Duodenal mucosa (tissue), 2 donors: ENCODE measurements around the gene KRT10.

Source experiments
- H3K27ac ChIP-seq: one replicate; pipeline ENCODE4 v1.7.0; 2013; ENCODE audit warnings: low read depth, low read length
- H3K27me3 ChIP-seq, 2 donors: one replicate each; pipeline ENCODE4 v1.7.0; 2013; ENCODE audit warnings: low read length in 2 of 2, control low read depth in 1 of 2; ENCODE audit not compliant: insufficient read depth in 2 of 2, control insufficient read depth in 1 of 2
- H3K36me3 ChIP-seq, 2 donors: one replicate each; pipeline ENCODE4 v1.7.0; 2013; ENCODE audit warnings: low read length in 2 of 2, control low read depth in 1 of 2; ENCODE audit not compliant: insufficient read depth in 2 of 2, control insufficient read depth in 1 of 2
- H3K4me1 ChIP-seq, 2 donors: one replicate each; pipeline ENCODE4 v1.7.0; 2013; ENCODE audit warnings: low read length in 2 of 2, control low read depth in 1 of 2; ENCODE audit not compliant: insufficient read depth in 2 of 2, control insufficient read depth in 1 of 2
- H3K4me3 ChIP-seq, 2 donors: one replicate each; pipeline ENCODE4 v1.7.0; 2013; ENCODE audit warnings: low read length in 2 of 2, low read depth in 1 of 2
- H3K9ac ChIP-seq, 2 donors: one replicate each; pipeline ENCODE4 v1.7.0; 2013; ENCODE audit warnings: low read length in 2 of 2, low read depth in 1 of 2
- H3K9me3 ChIP-seq, 2 donors: one replicate each; pipeline ENCODE4 v1.7.0; 2013; ENCODE audit warnings: low read length in 2 of 2, control low read depth in 1 of 2; ENCODE audit not compliant: control insufficient read depth in 1 of 2

KRT10 gene

DNA sequence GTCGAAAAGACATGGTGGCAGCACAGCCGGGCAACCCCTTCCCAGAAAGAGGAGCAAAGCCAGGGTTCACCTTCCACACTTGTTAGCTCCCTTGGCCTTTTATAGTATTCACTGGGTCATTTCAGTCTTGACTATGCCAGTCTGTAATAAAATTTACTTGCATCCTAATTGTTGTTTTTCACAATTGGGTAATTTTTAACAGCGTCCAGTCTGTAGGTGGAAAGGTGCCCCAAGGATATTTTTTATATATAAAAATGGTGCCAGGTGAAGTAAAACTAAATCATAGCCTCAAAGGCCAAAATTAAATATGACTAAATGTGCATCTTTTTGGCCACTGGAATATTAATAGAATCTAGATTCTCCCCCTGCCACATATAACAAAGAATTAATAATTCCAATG is 50.3 kb downstream of the KRT10 start, which contains the start of gene KRT26:
TSS of gene KRT26 (minus strand) at position 101 of the 400 bp plus-strand sequence. CDS start at position 13, 88 bp downstream.
- no peak within 1 kb of the TSS for H3K4me3 ChIP-seq
- H3K27me3 ChIP-seq: peaks cover 4 to 19% of the 10 kb centered on the region in 2 donors
- H3K36me3 ChIP-seq: no peaks in the 10 kb centered on the region
- no peak within 1 kb of the TSS for H3K27ac ChIP-seq
- no peaks in the 10 kb centered on the region for H3K9me3 ChIP-seq
- H3K9ac ChIP-seq: no peak within 1 kb of the TSS
- H3K4me1 ChIP-seq: no peaks in the 10 kb centered on the region
